ENCODE data around the gene TBC1D10B.

The TBC1D10B gene

GRCh38 chr16:30374538-30374937 lies 4.2 kb upstream of the TBC1D10B start, which contains the start of gene MYL11:
Gene MYL11, plus strand, starts transcription at chr16:30374802. Its CDS starts 56 bp downstream, at chr16:30374858.
- no peak for TF ChIP-seq CTCF (IDR thresholded peaks at IDR 0.05)

GRCh38 chr16:30372725-30373124 lies 2.4 kb upstream of the TBC1D10B start:
- TF ChIP-seq CTCF (IDR thresholded peaks at IDR 0.05): no peak

GRCh38 chr16:30372038-30372712 lies 1.9 kb upstream of the TBC1D10B start:
- no peak for TF ChIP-seq CTCF (IDR thresholded peaks at IDR 0.05)

- TF ChIP-seq CTCF (IDR thresholded peaks at IDR 0.05): no peak
Observed at GRCh38 chr16:30371248-30371816, 1.0 kb upstream of the TBC1D10B start.

GRCh38 chr16:30369938-30370455 lies 297 bp downstream of the TBC1D10B start:
- TF ChIP-seq CTCF (IDR thresholded peaks at IDR 0.05): no peak

GRCh38 chr16:30369091-30369937 lies 980 bp downstream of the TBC1D10B start:
- no peak for TF ChIP-seq CTCF (IDR thresholded peaks at IDR 0.05)

- no peak for TF ChIP-seq CTCF (IDR thresholded peaks at IDR 0.05)
Observed at GRCh38 chr16:30368792-30369090, 1.6 kb downstream of the TBC1D10B start.
